LNCaP clone FGC (cell line): ENCODE measurements around the gene KIRREL1.

Experiments used
- DNase-seq: peaks from one replicate; pipeline ENCODE4 v3.0.0-alpha.2; 2011; ENCODE audit warnings: low read depth
- H3K4me3 ChIP-seq: 2 replicates; pipeline ENCODE4 v1.5.1; 2011; ENCODE audit warnings: mild to moderate bottlenecking, low read depth, low read length, control low read depth
- TF ChIP-seq, protein P1 (sequence below): IDR thresholded peaks from 2 replicates; pipeline ENCODE4 v1.5.1; 2012; ENCODE audit warnings: mild to moderate bottlenecking; ENCODE audit not compliant: control insufficient read depth, insufficient read depth; ENCODE audit errors: extremely low read depth

KIRREL1 gene

DNA sequence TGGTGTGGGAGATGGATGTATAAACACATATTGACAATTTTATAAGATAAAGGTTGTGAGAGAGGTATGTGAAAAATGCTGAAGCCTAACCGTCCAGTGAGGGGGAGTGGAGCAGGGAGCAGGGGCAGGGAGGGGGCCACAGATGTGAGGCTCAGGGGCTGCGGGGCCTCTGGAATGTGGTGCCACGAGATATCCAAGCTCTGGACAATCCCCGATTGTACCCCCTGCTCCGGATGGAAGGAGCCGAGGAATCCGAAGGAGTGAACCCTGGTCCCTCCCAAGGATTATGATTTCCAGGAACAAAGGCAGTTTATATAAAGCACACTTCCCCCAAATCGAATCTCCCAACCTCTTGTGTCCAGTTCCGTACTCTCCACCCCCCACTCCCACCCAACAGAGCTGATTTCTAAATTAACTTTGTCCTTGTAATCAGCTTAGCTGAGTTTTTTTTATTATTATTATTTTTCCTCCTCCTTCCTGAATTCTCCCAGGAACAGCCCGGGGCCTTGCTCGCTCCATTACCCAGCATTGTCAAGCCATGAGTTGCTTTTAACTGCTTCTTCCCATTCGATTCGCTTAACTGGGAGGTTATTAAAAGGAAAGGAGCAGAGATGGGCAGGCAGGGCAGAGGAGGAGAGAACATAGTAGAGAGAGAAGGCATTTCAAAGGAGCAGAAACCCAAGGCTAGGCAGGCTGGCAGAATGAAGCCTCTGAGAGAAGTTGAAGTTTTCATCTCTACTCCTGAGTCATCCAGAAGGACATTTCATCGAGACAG, 9.4 kb downstream of the KIRREL1 start:
- DNase-seq, result no peak
- TF ChIP-seq, protein P1, sequence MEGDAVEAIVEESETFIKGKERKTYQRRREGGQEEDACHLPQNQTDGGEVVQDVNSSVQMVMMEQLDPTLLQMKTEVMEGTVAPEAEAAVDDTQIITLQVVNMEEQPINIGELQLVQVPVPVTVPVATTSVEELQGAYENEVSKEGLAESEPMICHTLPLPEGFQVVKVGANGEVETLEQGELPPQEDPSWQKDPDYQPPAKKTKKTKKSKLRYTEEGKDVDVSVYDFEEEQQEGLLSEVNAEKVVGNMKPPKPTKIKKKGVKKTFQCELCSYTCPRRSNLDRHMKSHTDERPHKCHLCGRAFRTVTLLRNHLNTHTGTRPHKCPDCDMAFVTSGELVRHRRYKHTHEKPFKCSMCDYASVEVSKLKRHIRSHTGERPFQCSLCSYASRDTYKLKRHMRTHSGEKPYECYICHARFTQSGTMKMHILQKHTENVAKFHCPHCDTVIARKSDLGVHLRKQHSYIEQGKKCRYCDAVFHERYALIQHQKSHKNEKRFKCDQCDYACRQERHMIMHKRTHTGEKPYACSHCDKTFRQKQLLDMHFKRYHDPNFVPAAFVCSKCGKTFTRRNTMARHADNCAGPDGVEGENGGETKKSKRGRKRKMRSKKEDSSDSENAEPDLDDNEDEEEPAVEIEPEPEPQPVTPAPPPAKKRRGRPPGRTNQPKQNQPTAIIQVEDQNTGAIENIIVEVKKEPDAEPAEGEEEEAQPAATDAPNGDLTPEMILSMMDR, result no peak
- H3K4me3 ChIP-seq, result no peak overlapping the region

DNA sequence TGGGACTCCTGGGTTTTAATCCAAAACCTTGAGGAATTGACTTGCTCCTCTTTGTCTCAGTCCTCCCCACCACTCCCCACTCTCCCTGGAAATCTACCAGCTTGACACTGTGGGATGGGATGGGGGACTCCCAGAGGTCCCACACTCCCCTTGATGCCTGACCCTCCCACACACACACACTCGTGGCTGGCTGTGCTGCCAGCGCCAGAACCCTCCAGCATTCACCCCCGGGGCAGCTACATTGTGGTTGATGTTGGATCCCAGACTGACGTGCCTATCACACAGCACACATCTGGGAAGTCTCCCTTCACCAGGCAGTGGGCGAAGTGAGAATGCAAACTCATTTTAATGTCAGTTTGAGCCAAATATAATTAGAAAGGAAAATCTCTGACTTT, 10.0 kb downstream of the KIRREL1 start:
- H3K4me3 ChIP-seq, result no peak overlapping the region
- DNase-seq, result no peak
- TF ChIP-seq, protein P1, result no peak

DNA sequence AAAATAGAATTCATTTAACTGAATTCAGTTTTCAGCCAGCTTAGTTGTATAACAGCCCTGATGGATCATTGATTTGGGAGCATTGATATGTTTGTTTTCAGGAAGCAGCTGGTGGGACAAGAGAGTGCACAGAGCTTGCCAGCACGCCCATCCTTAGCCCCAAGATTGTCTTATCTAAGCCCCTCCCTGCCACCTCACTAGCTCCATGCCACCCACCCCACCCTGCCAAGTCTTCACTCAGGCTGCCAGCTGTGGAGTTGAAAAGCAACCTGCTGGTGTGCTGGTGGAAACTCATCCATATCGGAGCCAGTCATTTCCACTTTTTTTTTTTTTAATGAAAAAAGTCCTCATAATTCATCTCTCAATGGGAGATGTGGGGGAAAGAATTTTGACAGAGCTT, 11.8 kb downstream of the KIRREL1 start:
- DNase-seq, result no peak
- H3K4me3 ChIP-seq, result no peak overlapping the region
- TF ChIP-seq, protein P1, result no peak

DNA sequence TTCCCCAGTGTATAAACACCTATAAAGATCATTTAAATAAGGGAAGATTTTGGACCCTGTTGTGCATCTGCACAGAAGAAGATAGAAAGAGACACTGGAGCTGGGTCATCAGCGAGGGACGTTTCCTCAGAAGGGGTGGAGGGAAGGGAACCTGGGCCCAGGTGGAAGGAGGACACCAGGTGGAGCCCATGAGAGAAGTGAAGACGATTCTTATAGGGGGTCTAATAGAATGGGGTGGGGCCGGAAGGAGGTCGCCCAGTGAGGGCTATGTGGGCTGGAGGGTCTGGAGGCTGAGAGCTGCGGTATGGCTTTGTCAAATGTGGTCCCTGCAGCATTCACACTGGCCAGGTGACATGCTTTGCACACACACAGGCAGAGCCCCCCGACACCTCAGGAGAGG, 13.7 kb downstream of the KIRREL1 start:
- TF ChIP-seq, protein P1, result no peak
- no peak overlapping the region for H3K4me3 ChIP-seq
- no peak for DNase-seq

DNA sequence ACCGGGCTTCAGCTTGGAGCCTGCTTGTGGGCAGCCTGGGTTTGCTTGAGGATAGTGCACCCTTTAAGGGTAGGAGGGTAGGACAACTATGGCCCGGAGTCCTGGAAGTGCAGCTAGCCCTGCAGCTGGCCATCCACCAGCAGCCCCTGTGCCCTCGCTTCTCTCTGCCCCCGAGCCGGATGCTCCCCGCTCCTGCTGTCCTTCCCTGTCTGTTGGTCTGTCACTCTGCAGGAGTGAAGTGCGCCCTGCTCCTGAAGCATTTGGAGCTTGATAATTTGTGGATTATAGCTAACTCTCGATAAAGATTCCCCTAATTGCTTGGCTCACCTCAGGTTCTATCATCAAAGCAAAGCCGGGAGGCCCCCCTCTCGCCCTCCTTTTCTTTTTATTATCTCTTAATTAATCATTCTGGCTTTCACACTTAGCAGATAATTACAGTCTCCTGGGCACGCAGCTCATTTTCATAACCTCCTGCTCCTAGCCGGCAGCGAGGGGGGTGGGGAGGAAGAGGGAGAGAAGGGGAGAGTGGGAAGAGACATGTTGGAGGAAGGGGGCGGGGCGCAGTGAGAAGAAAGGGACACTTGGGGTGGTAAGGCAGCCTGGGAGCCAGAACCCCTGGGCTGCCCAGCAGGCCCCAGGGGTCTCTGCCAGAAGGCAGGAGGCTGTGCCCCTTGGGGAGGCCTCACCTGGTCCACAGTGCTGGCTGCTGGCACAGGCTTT, 14.4 kb downstream of the KIRREL1 start:
- TF ChIP-seq, protein P1, result no peak
- no peak for DNase-seq
- no peak overlapping the region for H3K4me3 ChIP-seq

DNA sequence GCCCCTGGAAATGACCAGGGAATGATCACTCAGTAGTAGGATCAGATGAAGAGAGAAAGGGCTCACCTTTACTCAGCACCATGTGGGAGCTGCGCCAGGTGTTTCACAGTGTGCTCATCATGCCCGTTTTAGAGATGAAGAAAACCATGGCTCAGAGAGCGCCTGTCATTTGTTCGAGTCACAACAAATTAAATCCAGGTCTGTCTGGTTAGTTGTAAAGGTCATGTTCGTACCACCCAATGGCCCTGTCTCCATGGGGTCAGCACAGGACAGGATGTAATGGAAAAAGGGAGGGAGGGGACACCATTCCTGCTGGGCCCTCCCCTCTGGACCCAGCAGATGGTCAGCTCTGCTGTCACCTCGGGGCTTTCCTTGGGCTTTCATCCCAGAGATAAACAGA, 15.2 kb downstream of the KIRREL1 start:
- no peak for DNase-seq
- H3K4me3 ChIP-seq, result no peak overlapping the region
- TF ChIP-seq, protein P1, result no peak
